Measurements from ENCODE around the gene PIR. TPM values are rescaled to one million over a fixed set of nuclear protein-coding genes. Genes with fewer than 3 reads are reported as not detected.

Gene PIR
- total and polyA plus RNA-seq, 9 of the 15 experiments (the other 6 are each of a cell fraction or from before 2014, with no cell fraction given) = 7.5 to 29.8 (median 11.5) TPM

DNA sequence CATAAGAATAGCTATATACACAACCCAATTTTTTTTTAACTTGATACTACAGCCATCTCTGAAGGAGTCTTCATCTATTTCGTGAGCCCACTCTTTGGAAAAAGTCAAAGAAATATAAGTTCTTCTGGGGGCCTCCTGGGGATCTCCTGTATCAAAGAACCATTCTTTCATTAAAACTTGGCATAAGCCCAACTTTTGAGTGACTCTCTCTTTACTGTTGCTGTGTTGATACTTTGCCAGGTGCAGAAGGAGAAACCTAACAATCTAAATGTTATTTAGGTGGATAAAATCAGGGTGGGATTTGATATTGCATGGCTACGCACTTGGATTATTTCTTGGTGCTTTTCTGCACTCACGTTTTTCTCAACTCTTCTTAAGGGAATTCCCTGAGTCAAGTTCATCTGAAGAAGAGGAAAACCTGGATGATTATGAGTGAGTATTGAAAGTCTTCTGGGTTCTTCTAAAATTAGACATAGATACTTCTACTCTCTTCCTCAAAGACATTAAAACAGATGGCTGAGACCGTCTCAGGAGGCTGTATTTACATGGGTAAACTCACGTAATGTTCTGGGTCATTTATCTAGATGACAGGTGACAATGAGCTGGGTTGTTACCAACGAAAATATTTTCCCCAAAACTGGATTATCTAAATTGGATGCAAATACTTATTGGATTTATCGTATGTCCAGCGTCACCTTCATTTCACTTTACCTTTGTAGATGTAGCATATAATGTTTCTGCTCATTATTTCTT, 32.7 kb upstream of the PIR start:
- Histone ChIP-seq H4K20me1 (replicated peaks; ENCODE audit: control insufficient read depth, insufficient read depth, low read length) (no peaks in the 10 kb centered on the region), H3K4me2 (ENCODE audit: insufficient read depth, low read length) (no peak overlapping the region), H3K4me3 (no peak overlapping the region), H3K9me1 (ENCODE audit: control insufficient read depth, insufficient read depth, low read length) (no peaks in the 10 kb centered on the region), H3K27ac (ENCODE audit: extremely low read depth, low read depth, low read length) (no peak overlapping the region), H2AFZ (ENCODE audit: low read depth, low read length) (peak overlapping the region; percentile 49), H3K27me3 (ENCODE audit: control insufficient read depth in 2 of 2, insufficient read depth in 2 of 2, low read length in 2 of 2) (no peaks in the 10 kb centered on the region), H3K79me2 (ENCODE audit: control insufficient read depth, insufficient read depth, low read length) (no peaks in the 10 kb centered on the region), H3K9ac (ENCODE audit: insufficient read depth in 1 of 2, low read depth in 2 of 2, low read length in 2 of 2) (no peak overlapping the region), H3K9me3 (replicated peaks; ENCODE audit: control insufficient read depth, insufficient read depth, low read depth, low read length) (no peaks in the 10 kb centered on the region), H3K4me1 (replicated peaks in 1 of 2; ENCODE audit: control insufficient read depth in 2 of 2, insufficient read depth in 2 of 2, low read length in 2 of 2) (peaks cover 12 to 20% of the 10 kb centered on the region in 2 experiments; a peak in 4 of 5 replicates), H3K36me3 (ENCODE audit: control insufficient read depth, insufficient read depth, low read length) (no peaks in the 10 kb centered on the region)
- BruUV-seq (replicated peaks) = no TSS peak
- no peak for ATAC-seq
- ChIA-PET CTCF (ENCODE audit: low intra/inter-chr PET ratio) (no interaction called here), POLR2A (no interaction called here)
- TF ChIP-seq MEIS2 (IDR thresholded peaks at IDR 0.05; ENCODE audit: partially characterized antibody) (peak; percentile 64), NFIC (IDR thresholded peaks at IDR 0.05) (peak; percentile 84)
- TF ChIP-seq, protein P1, sequence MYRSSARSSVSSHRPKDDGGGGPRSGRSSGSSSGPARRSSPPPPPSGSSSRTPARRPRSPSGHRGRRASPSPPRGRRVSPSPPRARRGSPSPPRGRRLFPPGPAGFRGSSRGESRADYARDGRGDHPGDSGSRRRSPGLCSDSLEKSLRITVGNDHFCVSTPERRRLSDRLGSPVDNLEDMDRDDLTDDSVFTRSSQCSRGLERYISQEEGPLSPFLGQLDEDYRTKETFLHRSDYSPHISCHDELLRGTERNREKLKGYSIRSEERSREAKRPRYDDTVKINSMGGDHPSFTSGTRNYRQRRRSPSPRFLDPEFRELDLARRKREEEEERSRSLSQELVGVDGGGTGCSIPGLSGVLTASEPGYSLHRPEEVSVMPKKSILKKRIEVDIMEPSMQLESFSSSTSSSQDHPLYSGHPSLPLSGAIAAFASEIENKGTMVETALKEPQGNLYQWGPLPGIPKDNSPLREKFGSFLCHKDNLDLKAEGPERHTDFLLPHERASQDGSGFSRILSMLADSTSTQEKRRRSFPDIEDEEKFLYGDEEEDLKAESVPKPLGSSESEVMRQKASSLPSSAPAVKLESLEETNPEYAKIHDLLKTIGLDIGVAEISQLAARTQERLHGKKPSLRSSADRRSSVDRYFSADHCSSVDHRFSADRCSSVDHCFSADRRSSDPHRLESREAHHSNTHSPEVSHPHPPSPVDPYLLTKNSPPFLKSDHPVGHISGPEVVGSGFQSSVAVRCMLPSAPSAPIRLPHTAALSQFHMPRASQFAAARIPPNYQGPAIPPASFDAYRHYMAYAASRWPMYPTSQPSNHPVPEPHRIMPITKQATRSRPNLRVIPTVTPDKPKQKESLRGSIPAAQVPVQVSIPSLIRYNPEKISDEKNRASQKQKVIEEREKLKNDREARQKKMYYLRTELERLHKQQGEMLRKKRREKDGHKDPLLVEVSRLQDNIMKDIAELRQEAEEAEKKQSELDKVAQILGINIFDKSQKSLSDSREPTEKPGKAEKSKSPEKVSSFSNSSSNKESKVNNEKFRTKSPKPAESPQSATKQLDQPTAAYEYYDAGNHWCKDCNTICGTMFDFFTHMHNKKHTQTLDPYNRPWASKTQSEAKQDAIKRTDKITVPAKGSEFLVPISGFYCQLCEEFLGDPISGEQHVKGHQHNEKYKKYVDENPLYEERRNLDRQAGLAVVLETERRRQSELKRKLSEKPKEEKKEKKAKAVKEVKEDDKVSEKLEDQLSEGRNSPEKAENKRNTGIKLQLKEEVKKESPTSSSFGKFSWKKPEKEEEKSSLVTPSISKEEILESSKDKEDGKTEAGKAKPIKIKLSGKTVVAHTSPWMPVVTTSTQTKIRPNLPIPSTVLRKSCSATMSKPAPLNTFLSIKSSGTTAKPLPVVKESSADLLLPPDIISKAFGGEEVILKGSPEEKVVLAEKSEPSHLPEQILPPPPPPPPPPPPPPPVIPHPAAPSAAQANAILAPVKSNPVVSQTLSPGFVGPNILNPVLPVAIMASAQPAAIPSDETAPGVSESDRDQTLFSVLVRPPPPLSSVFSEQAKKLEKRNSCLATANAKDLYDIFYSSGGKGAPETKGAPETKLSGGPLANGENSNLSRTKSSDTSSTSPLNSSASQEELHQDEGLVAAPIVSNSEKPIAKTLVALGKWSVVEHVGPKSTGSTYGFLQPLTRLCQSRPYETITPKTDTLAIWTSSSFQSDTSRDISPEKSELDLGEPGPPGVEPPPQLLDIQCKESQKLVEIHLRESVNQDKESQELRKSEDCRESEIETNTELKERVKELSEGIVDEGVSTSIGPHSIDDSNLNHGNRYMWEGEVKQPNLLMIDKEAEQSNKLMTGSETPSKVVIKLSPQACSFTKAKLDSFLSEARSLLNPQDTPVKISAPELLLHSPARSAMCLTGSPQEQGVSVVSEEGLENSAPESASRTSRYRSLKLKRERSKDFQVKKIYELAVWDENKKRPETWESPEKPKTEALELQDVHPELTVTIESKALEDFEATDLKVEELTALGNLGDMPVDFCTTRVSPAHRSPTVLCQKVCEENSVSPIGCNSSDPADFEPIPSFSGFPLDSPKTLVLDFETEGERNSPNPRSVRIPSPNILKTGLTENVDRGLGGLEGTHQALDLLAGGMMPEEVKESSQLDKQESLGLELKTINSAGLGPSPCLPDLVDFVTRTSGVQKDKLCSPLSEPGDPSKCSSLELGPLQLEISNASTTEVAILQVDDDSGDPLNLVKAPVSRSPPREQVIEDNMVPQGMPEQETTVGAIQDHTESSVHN (IDR thresholded peaks at IDR 0.05; ENCODE audit: borderline replicate concordance in 1 of 2, low read depth in 1 of 2) = no peak
- TF ChIP-seq, protein P2, sequence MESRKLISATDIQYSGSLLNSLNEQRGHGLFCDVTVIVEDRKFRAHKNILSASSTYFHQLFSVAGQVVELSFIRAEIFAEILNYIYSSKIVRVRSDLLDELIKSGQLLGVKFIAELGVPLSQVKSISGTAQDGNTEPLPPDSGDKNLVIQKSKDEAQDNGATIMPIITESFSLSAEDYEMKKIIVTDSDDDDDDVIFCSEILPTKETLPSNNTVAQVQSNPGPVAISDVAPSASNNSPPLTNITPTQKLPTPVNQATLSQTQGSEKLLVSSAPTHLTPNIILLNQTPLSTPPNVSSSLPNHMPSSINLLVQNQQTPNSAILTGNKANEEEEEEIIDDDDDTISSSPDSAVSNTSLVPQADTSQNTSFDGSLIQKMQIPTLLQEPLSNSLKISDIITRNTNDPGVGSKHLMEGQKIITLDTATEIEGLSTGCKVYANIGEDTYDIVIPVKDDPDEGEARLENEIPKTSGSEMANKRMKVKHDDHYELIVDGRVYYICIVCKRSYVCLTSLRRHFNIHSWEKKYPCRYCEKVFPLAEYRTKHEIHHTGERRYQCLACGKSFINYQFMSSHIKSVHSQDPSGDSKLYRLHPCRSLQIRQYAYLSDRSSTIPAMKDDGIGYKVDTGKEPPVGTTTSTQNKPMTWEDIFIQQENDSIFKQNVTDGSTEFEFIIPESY (CRISPR knock-in tag; IDR thresholded peaks at IDR 0.05) = no peak
- 42% methylated on average over 8 of the region's 8 CpGs for WGBS (ENCODE audit: insufficient coverage, low coverage, missing lambda C conversion rate)
- intact Hi-C loops (cut with micrococcal nuclease) = no loop called here
- in situ Hi-C loops (cut with MboI) = no loop called here
- no peak for DNase-seq (ENCODE audit: extremely low read depth in 1 of 4, low spot score in 3 of 4)
- FAIRE-seq = no peak
